GM19328 (cell line): Measurements from ENCODE around the gene HKDC1.
"Not testable (repeated sequence)": the region's sequence is repeated elsewhere in the genome, so short reads cannot be mapped to it uniquely, and the experiment has no call there.

ENCODE experiments used
- ATAC-seq: cut with Tn5 transposase; IDR thresholded peaks from one replicate; pipeline ENCODE4 v1.9.1; 2021; ENCODE audit warnings: mild to moderate bottlenecking, moderate library complexity; ENCODE audit not compliant: unreplicated experiment

HKDC1 gene

DNA sequence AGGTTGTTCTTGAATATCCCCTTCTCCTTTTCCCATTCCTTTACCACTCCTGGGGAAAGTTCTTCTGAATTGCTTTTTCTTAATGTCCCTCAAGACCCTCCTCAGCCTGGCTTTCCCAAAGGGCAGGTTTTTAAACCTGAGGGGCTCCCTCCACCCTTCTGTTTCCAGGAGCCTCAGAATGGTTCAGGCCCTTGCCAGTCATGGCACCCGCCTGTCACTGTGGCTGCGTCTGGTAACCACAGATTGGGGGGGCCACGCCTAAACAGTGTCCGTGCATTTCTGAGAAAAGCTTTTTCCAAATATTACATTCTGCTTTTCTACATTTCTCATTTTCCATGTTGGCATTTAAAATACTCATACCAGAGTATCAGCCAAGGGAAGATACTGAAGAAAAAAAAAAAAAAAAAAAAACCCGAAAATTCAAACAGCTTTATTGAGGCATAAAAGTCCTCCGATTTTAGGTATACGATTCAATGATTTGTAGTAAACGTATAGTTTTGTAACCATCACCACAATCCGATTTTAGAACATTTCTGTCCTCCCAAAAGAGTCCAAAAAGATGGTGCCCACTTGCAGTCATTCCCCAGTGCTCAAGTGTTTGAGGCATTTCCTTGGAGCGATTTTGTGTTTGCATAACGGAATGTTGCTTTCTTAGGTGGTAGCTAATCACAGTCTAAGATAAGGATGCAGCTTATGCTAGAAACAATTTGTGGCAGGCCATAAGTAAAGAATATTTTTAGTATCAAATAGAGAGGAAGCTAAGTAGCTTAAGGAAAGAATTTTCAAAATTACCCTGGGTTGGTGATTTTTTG lies 22.1 kb downstream of the HKDC1 start:
- ATAC-seq, result no peak

DNA sequence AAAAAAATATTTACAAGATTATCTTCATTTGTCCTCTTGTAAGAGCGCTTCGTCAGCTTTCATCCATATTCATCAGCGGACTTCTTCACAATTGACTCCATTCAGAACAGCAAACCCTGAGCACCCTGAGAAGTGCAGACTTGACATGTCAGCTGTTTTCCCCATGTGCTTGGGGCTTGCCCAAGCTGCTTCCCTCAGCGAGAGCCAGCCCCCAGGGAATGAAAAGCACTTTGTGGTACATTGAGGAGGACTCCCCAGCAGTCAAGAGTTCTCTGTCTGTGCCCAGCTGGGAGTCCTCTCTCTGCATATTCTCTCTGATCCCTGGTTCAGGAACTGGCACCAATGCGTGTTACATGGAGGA lies 22.7 kb downstream of the HKDC1 start:
- ATAC-seq, result no peak

DNA sequence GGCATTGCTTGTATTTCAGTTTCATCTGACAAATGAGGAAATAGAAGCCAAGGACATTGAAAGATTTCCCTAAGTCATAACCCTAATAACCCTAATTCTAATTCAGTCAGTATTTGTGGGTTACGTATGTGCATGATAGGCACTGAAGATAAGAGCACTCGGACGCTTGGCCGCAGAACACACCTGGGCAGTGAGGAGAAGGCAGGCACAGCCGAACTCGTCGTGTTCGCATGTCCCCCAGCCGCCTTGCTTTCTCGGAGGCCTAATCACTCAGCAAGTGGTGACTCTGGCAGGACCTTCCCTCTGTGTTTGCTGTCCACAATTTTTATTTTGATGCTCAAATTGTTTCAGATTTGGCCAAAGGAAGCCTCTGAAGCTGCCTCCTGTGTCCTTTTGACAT lies 23.7 kb downstream of the HKDC1 start:
- no peak for ATAC-seq

DNA sequence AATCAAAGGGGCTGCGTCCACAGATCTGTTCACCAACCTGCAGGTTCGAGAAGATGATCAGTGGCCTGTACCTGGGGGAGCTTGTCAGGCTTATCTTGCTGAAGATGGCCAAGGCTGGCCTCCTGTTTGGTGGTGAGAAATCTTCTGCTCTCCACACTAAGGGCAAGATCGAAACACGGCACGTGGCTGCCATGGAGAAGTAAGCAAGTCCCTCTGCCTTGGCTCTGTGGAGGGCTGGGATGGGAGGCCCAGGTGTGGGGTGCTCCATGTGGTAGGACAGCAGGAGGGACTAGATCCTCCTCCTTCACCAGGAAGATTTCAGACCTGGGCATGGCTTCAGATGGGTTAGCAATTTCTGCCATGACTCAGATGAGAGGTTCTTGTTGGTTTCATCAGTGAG lies 25.9 kb downstream of the HKDC1 start:
- ATAC-seq, result no peak

DNA sequence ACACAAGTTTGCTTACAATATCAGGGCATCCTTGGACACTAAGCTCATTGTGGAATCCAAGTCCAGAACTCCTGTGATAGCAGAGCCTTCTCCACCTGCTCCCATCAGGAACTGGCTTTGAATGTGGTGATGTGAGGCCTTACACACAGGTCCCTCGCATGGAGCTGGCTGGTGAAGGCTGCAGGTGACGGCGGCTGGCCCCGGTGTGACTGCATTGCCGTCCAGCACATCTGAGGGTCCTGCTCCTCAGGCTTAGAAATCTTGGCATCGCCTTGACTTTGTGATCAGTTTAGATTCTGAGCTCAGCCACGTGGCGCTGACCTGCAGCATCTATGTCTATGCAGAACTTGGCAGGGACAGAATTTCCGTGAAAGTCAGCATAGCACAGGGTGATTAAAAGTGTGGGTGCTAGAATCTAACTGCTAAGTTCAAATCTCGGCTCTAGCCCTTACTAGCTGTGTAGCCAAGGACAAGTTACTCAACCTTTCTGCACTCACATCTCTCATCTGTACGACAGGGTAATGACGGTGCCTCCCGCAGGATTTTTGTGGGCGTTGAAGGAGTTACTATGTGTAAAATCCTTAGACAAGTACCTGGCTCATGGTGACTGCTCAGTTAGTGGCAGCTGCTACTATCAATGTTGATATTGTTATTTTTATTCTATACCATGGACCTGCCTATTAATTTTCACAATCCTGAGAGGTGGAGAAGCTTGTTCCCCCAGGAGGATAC lies 26.6 kb downstream of the HKDC1 start:
- no peak for ATAC-seq

DNA sequence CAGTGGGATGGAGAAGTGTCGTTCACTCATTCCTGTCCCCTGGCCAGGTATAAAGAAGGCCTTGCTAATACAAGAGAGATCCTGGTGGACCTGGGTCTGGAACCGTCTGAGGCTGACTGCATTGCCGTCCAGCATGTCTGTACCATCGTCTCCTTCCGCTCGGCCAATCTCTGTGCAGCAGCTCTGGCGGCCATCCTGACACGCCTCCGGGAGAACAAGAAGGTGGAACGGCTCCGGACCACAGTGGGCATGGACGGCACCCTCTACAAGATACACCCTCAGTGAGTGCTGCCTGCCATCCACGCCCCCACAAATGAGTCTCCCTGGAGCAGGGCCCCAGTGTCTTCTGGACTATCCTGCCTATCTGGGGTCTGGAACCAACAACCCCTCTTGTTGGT lies 27.2 kb downstream of the HKDC1 start:
- ATAC-seq, result no peak

DNA sequence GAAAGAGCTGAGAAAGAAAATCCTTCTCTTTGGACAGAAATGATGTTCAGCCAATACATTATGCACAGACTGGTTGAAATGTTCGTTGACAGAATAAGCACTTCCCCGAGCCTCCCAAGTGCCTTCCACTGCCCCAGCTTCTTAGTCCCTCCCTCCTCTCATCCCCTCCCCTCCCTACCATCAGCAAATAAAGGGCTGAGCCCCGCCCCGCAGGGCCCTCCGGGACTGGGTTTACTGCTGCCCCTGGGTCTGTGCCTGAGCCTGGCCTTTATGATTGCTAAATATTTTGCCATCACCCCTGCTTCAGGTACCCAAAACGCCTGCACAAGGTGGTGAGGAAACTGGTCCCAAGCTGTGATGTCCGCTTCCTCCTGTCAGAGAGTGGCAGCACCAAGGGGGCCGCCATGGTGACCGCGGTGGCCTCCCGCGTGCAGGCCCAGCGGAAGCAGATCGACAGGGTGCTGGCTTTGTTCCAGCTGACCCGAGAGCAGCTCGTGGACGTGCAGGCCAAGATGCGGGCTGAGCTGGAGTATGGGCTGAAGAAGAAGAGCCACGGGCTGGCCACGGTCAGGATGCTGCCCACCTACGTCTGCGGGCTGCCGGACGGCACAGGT lies 28.1 kb downstream of the HKDC1 start:
- no peak for ATAC-seq

DNA sequence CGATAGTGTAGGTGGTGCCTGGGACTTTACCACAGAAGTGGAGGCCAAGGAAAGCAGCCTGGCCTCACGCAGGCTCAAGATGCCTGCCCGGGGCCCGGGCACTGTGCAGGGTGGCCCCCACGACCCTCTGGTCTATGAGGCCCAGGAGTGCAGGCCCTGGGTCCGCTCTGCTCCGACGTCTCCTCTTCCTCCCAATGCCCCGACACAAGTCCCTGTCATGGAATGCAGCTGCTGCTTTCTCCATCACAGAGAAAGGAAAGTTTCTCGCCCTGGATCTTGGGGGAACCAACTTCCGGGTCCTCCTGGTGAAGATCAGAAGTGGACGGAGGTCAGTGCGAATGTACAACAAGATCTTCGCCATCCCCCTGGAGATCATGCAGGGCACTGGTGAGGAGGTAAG lies 29.9 kb downstream of the HKDC1 start:
- no peak for ATAC-seq

DNA sequence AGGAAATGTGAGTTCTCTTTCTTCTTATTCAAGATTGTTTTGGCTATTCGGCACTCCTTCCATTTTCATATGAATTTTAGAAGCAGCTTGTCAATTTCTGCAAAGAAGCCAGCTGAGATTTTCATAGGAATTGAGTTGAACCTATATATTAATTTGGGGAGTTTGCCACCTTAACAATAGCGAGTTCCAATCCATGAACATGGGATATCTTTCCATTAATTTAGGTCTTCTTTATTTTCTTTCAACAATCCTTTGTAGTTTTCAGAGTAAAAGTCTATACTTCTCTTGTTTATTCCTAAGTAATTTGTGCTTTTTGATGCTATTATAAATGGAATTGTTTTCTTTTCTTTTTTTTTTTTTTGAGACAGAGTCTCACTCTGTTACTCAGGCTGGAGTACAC lies 31.3 kb downstream of the HKDC1 start:
- not testable (repeated sequence) for ATAC-seq

DNA sequence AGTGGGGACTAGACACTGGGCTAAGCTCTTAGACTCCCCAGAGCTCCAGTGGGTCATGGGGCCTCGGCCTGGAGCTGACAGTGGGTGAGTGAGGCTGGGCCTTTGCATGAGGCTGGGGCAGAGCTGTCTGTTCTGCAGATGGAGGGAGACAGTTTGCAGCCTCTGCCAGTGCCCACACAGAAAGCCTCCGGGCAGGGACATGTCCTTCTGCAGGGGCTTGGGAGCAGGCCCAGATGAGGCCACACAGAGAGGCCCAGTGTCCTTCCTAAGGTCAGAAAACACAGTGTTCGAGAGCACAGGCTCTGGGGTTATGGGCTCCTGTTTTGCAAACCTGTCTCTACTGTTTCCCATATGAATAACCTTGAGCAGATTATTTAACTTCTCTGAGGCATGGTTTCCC lies 33.0 kb downstream of the HKDC1 start:
- ATAC-seq, result no peak

DNA sequence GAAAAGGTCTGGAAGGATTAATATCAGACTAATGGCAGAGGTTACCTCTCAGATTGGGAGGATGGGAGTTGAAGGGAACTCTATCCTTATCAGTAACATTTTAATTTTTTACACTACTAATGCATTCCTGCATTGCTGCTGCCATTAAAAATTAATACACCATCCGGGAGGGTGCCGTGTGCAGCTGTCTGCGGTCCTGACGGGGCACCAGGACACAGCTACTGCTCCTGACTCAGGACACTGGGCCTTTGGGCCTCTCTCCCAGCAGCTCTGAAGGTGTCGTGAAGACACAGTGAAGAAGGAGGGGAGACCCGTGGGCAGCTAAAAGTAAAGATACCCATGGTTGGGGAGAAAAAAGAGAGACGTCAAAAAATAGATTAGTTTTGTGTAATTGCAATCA lies 34.7 kb downstream of the HKDC1 start:
- ATAC-seq, result no peak

DNA sequence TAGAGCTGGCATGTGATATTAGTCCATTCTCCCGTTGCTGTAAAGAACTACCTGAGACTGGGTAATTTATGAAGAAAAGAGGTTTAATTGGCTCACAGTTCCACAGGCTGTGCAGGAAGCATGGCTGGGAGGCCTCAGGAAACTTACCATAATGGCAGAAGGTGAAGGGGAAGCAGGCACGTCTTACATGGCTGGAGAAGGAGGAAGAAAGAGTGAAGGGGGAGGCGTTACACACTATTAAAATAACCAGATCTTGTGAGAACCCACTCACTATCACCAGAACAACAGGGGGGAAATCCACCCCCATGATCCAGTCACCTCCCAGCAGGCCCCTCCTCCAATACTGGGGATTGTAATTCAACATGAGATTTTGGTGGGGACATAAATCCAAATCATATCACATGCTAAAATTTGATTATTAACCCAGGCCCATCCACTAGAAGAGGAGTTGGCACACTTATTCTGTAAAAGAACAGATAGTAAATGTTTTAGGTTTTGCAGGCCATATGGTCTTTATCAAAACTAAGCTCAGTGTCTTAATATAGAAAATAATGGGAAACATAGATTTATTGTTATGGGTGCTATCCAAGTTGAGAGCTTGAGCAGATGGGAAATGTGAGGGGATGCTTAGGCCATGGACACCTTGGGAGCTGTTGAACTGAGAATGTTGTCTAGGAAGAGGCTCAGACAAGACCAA lies 39.6 kb downstream of the HKDC1 start:
- no peak for ATAC-seq

DNA sequence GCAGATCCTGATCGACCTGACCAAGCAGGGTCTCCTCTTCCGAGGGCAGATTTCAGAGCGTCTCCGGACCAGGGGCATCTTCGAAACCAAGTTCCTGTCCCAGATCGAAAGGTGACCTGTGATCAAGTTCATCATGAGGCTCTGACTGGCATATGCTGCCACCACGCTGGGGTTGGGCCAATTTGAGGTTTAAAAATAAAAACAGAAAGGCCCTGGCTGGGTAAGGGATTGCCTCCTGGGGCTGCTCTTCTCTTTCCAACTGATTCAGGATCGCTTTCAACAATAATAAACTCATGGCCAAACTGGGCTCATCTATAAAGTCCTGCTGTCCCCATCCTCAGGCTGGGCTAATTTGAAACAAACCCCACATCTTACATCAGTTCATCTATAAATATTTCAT lies 41.1 kb downstream of the HKDC1 start:
- ATAC-seq, result no peak

DNA sequence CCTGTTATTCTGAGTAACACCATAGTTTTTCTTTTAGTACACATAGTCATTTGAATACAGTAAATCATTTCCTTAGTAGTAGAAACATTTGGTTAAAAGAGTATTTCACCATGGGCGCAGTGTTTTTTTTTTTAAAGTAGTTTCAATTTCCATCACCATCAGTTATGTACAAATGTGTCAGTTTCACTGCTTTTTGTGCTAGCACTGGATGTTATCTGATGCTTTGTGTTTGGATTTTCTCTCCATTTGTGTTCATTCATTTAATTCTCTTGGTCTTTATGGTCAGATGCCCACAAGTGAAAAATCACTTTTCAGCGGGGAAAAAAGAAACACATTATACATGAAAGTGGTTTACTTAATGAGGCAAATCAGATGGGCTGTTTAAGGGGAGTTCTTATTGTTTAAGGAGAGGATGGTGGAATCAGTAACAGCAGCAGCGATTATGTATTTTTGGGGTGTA lies 42.2 kb downstream of the HKDC1 start:
- ATAC-seq, result no peak

DNA sequence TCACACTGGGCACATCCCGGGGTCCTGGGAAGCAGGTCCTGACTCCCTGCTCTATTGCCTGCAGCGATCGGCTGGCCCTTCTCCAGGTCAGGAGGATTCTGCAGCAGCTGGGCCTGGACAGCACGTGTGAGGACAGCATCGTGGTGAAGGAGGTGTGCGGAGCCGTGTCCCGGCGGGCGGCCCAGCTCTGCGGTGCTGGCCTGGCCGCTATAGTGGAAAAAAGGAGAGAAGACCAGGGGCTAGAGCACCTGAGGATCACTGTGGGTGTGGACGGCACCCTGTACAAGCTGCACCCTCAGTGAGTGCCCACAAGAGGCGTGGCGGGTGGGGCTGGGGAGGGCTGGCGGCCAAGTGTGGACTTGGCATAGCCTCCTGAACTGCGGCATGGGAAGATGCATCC lies 45.4 kb downstream of the HKDC1 start:
- ATAC-seq, result no peak

DNA sequence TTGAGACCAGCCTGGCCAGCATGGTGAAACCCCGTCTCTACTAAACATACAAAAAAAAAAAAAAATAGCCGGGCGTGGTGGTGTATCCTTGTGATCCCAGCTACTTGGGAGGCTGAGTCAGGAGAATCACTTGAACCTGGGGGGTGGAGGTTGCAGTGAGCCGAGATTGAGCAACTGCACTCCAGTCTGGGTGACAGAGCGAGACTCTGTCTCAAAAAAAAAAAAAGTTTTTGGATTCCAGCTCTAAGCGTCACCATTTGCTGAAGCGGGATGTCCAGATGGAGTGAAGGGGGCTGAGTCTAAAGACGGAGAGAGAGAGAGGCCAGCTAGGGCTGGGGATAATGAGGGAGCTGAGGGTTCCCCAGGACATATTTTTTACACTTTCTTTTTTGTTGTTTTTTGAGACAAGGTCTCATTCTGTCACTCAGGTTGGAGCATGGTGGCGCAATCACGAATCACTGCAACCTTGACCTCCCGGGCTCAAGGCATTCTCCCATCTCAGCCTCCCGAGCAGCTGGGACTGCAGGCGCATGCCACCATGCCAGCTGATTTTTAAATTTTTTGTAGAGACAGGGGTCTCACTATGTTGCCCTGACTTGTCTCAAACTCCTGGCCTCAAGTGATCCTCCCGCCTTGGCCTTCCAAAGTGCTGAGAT lies 48.8 kb downstream of the HKDC1 start:
- ATAC-seq, result no peak

DNA sequence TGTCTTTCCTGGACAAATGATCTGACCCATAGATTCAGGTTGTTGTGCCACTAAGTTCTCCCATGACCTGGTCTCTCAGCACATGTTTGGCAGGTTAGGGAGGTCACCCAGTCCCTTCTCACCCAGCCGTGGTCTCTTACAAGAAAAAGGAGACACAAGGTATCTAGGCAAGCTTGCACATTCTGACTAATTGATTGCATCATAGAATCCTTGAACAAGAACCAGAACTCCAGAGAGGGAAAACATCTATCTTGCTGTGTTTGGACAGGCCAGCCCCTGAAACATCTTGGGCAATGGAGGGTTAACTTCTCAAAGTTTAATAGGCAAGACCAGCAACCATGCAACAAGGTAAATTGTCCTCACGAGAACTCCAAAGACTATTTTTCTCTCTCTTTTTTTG lies 49.6 kb downstream of the HKDC1 start:
- ATAC-seq, result no peak

DNA sequence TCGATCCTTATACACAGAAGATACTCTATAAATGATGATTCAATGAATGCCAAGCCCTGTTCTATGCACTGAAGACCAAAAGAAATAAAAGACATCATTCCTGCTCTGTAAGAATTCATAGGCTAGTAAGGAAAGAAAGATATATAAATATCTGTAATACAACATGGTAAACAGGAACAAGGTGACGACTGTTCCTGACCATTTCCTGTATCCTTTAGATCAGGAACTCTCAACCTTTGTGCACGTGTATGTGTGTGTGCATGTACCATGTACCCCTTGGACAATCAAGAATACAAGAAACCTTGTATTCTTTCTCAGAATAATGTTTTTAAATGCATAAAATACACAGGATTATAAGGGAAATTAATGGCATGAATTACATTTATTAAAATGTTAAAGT lies 50.9 kb downstream of the HKDC1 start:
- ATAC-seq, result no peak

DNA sequence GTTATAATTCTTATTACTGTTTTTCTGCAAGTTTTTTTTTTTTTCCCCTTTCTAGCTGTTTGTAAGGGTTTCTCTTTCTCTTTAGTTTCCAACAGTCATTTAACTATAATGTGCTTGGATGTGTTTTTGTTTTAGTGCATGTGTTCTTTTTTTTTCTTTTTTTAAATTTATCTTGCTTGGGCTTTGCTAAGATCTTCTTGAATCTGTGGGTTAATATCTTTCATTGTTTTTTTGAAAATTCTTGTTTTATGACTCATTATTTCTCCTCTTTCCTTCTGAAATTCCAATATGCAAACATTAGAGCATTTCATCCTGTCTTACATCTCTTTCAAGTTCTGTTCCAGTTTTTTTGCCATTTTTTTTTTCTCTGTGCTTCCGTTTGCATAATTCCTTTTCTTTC lies 52.5 kb downstream of the HKDC1 start:
- no peak for ATAC-seq

DNA sequence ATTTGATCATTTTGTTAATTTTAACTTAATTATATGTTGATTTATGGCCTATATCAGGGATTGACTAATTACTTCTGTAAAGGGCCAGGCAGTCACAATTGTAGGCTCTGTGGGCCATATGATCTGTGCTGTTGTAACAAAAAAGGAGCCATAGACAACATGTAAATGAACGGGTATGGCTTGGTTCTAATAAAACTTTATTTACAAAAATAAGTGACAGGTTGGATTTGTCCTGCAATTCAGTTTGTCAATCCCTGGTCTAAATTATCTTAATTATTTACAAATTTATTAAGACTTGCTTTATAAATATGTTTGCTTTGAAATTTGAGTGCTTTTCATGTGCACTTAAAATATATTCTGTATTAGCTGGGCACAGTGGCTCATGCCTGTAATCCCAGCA lies 55.3 kb downstream of the HKDC1 start:
- no peak for ATAC-seq

DNA sequence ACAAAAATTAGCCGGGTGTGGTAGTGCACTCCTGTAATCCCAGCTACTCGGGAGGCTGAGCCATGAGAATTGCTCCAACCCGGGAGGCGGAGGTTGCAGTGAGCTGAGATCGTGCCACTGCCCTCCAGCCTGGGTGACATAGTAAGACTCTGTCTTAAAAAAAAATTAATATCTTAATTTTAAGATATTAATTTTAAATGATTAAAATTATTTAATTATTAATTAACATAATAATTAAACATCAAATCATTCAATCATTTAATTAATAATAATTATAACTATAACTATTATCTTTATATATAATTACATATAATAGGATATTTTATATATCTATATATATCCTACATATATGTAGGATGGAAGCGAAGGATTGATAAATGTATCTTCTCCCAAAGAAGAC lies 56.4 kb downstream of the HKDC1 start:
- no peak for ATAC-seq
